Measurements from ENCODE around the gene NME8.
"Not testable (repeated sequence)": the region's sequence is repeated elsewhere in the genome, so short reads cannot be mapped to it uniquely, and the experiment has no call there.

The NME8 gene, protein sequence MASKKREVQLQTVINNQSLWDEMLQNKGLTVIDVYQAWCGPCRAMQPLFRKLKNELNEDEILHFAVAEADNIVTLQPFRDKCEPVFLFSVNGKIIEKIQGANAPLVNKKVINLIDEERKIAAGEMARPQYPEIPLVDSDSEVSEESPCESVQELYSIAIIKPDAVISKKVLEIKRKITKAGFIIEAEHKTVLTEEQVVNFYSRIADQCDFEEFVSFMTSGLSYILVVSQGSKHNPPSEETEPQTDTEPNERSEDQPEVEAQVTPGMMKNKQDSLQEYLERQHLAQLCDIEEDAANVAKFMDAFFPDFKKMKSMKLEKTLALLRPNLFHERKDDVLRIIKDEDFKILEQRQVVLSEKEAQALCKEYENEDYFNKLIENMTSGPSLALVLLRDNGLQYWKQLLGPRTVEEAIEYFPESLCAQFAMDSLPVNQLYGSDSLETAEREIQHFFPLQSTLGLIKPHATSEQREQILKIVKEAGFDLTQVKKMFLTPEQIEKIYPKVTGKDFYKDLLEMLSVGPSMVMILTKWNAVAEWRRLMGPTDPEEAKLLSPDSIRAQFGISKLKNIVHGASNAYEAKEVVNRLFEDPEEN

DNA sequence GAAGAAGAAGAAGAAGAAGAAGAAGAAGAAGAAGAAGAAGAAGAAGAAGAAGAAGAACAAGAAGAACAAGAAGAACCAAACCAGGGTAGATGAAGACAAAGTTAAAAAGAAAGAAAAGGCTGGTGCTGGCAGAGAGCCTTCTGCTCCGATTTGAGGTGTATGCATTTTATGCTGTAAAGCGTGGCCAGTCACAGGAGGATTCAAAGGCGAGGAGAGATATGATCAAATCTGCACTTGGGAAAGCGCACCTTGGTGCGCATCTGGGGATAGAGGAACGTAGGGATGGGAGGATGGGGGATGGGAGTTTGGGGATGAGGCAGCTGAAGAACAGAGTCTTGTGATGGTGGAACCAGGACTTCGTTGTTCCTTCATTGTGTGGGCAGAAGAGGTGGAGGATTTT lies at the start of gene NME8:
NME8 (plus strand) TSS at position 301 of the 400 bp plus-strand sequence. CDS start 1,670 bp downstream, outside the sequence.
- DNase-seq (ENCODE audit: low read depth, low spot score), result no peak

DNA sequence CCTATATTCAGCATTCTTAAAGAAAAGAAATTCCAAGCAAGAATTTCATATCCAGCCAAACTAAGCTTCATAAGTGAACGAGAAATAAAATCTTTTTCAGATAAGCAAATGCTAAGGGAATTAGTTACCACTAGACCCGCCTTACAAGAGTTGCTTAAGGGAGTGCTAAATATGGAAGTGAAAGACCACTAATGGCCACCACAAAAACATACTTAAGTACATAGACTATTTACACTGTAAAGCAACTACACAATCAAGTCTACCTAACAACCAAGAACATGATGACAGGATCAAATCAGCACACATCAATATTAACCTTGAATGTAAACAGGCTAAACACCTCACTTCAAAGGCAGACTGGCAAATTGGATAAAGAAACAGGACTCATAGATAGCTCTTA lies 42.2 kb upstream of the NME8 start:
- no peak for DNase-seq (ENCODE audit: low read depth, low spot score)

DNA sequence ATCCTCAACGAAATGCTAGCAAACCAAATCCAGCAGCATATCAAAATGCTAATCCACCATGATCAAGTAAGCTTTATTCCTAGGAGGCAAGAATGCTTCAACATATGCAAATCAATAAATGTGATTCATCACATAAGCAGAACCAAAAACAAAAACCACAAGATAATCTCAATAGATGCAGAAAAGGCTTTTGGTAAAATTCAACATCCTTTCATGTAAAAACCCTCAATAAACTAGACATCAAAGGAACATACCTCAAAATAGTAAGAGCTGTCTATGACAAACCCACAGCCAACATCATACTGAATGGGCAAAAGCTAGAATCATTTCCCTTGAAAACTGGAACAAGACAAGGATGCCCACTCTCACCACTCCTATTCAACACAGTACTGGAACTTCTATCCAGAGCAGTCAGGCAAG lies 36.2 kb upstream of the NME8 start:
- DNase-seq (ENCODE audit: low read depth, low spot score), result not testable (repeated sequence)

DNA sequence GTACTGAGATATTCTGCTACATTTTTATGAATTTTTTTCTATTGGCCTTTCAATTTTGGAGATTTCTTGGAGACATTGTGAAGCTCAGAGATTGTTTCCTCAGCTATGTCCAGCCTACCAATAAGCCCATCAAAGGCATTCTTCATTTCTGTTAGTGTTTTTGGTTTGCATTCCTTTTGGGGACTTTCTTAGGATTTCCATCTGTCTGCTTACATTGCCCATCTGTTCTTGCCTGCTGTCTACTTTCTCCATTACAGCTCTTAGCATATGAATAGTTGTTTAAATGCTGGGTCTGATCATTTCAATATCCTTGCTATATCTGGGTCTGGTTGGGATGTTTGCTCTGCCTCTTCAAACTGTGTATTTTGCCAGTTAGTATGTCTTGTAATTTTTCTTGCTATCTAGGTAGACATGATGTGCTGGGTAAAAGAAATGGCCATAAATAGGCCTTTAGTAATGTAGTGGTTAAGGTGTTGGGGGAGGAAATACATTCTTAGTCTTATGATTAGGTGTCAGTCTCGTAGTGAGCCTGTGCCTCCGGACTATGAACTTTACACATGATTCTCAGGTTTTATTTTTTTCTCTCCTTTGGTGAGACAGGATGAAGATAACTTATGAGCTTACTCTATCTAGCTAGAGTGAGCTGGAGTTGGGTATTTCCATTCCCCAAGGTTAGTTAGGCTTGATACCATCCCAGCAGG lies 32.6 kb upstream of the NME8 start:
- DNase-seq (ENCODE audit: low read depth, low spot score), result no peak

DNA sequence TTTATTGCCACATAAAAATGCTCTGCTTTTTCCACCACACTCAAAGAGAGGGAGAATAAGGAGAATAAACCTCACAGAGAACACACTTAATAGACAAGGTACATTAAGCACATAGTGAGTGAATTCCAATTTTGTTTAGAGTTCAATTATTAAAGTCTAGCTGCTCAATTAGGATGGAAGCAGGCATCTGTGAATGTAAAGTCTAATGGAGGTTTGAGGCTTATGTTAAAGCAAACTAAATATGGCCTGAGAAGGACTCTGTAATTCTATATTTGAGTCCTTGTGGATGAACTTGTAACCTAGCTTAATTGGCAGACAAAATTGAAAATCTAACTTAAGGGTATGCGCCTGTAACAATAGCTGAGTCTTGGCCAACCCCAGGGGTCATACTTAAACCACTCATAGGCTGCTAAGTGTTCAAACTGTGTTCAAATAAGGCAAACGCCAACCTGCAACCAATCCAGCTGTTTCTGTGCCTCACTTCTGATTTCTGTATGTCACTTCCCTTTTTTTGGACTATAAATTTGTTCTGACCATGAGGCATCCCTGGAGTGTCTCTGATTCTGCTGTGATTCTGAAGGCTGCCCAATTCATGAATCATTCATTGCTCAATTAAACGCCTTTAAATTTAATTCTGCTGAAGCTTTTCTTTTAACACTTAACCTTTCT lies 31.3 kb upstream of the NME8 start:
- DNase-seq (ENCODE audit: low read depth, low spot score), result no peak

DNA sequence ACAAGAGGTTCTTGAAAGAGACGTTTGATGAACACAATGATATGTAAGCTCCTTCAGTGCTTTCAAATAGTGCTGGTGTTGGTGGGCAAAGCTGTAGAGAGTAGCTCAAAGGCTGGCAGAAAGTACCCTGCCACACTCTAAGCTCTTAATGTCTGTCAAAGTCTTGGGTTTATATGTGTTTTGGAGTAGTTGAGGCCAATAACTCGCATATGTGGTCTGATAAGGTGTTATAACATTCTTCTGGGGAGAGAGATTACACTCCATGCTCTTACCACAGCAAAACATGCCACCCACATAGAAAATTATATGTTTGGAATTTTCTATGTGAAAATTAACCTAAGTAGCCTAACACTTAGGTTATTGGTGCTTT lies 30.8 kb upstream of the NME8 start:
- DNase-seq (ENCODE audit: low read depth, low spot score), result no peak

DNA sequence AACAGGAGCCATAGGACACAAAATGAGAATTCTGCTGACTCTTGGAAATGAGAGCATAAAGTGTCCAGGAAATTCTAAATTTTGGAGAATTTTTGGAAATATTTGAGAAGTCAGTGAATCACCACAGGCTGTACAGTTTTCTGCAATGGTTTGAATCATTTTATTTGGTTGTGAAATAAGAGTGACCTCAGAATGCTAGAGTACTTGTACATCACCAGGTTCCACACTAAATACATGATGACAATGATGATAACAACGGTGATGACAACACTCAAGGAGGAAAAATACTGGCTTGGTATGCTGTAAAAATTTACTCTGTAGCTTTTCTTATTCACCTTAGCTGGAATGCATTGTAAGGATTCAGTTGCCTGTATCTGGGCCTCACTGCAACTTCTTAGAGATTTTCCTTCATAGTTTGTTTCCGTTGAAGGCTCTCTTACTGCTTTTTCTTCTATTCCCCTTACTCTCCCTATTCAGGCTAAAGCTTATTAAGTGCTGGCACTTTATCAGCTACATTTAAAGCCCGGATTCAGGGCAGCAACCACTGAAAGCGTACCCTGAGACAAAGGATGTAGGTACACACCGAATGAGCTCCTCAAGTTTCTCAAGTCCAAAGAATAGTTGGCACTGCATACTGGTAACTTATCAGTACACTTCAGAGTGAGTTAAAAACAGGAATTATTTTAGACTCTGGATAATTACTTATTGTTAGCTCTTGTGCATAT lies 30.2 kb upstream of the NME8 start:
- DNase-seq (ENCODE audit: low read depth, low spot score), result no peak

DNA sequence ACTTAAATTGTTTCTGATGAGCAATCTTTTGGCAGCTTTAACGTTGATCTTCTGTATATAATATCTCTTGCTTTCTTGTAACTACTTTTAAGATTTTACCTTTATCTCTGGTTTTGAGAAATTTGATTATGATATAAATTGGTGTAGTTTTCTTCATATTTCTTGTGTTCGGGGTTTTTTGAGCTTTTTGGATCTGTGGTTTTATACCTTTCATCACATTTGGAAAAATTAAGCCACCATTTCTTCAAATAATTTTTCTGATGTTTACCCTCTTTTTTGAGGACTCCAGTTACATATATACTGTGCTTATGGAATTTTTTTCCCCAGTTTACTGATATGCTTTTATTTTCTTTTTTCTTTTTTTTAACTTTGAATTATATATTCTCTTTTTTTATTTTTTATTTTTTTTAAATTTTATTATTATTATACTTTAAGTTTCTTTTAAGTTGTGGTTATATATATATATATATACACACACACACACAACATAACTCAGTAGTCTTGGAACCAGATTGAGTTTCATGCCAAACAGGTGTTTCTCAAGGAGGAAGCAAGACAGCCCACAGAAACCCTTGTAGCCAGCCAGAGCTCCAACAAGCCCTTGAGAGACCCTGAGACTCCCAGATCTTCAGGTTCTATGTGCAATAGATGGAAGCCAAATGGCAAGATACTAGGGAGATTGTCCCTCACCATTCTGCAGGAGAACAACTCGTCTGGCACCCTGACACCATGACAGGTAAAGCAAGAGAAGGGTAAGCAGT lies 27.5 kb upstream of the NME8 start:
- DNase-seq (ENCODE audit: low read depth, low spot score), result no peak

DNA sequence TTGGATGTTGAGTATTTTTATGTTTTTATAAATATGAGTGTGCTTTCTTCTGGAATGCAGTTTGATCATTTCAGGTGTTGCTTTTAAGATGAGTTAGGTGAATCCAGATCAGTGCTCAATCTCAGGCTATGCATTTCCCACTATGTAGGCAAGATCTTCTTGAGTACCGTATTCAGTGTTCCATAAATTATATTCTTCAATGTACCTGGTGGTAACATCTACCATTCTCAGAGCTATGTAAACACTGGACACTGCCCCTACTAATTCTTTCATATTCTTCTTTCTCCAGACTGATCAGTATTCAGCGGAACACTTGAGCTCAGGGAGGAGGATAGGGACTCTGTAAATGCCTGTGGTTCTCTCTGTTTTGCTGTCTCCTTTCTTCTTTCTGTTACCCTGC lies 25.5 kb upstream of the NME8 start:
- no peak for DNase-seq (ENCODE audit: low read depth, low spot score)

DNA sequence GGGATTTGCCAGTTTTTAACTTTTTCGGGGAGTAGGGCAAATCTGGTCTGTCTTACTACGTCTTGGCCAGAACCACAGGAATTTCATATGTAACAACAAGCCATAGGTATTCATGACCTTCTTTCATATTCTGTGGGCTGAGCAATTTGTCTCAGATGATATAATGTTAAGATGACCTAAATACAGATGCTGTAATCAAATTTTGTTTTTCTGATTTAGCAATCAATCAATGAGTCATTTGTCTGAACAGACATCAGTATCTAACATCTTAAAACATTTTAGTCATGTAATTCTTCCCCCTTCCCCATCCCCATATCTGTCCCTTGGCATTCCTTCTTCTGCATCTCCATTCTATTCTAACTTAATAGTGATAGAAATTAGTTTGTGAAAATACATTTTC lies 24.8 kb upstream of the NME8 start:
- DNase-seq (ENCODE audit: low read depth, low spot score), result no peak

DNA sequence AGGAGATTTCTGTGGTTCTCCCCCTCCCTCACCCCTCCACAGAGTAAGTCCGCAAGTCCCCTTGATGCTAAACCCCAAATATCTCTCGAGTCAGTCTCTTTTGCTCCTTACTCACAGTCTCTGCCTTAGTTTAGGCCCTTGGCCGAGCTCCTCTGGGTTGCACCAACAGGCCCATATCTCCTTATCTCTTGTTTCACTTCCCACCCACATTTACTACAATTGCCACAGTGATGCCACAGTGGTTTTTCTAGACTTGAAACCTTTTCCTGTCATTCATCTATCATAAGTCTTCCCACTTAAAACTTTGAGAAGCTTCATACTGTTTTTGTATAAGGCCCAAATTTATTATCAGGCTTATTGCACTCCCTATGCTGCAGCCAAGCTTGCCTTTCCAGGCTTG lies 23.4 kb upstream of the NME8 start:
- DNase-seq (ENCODE audit: low read depth, low spot score), result no peak

DNA sequence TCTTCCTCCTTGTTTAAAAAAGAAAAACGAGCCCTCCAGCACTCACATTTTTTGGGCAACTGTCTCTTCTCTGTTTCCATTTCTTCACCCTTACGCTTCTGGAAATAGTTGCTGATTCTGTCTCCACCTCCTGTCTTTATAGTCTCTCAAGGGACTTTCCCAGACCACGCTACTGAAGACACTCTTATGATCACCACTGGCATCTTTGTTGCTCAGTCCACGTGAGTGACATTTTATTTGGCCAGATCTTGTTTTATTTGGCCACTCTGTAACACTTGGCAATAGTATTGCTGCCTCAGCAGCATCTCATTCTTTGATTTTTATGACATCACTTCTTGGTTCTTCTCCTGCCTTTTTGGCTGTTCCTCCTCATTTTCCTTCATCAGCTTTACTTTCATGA lies 21.6 kb upstream of the NME8 start:
- no peak for DNase-seq (ENCODE audit: low read depth, low spot score)

DNA sequence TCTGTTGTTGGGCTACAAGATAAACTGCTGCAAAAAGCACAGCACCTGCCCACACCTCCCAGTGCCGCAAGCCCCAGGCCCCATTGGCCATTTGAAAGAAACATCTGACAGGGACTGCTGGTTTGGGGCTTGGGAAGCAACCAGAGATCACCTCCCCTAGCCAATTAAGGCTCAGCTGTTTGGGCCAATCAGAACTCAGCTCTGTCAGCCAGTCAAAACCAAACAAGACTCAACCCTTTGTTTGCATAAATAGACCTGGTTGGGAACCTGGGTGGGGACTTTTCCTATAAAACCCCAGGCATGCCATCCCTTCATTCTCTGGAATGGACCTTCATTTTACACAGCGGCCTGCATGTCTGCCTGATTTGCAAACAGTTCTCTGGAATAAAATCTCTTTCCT lies 17.2 kb upstream of the NME8 start:
- DNase-seq (ENCODE audit: low read depth, low spot score), result no peak

DNA sequence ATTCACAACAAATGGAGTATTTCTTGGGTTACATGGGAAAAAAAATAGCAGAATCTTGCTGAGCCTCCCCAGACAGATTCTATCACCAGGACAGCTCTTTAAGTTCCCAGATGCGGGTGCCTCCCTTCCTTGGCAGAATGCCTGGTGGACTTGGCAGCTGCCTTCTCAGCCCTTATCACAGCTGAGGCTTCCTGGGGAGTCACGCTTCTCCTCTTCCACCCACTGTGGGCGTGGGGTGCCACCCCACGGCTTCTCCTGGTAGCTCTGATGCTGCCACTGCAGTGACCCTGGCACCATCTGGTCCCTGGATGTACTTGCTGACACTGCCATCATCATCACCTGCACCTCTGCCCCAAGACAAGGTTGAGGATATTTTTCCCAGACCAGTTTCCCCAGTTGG lies 16.2 kb upstream of the NME8 start:
- DNase-seq (ENCODE audit: low read depth, low spot score), result no peak

DNA sequence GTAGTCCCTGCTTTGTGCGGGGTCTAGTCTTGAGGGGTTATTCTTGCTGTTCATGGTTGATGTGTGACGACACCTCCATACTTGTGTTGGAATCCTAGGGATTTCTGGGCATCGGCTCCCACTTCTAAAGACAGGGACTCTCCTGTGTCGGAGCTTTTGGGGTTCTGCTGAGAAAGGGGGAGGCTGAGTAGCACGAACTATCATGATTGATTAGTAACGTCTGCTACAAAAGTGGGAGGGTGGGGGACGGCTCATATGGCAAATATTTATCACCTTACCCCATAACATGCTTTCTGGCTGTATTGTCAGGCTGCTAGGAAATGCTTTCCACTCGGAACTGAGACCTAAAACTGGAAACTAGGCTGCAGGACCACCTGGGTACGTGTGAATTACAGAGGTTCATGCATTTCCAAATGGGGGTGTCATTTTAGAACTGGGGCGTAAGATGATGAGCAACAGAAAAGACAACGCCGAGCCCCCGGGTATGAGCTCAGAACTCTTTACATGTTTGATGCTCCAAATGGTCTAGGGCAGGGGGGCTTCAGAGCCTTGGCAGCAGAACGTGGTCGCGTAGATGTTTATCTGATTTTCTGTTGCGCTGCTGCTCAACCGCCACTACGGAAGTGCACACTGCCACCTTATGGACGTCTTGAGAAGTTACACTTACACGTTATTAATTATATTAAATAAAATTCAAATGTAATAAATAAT lies 15.1 kb upstream of the NME8 start:
- DNase-seq (ENCODE audit: low read depth, low spot score), result no peak

DNA sequence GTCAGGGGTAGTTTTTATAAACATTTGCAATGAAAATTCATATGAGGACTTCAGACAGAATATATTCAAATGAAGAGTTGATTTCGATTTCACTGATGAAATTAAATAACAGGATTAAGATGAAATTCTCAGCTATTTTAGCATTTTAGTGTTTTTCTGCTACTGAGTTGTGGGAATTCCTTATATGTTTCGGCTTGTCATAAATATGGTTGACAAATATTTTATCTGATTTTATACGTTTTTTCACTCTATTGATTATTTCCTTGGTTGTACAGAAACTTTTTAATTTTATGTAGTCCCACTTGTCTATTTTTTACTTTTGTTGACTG lies 14.6 kb upstream of the NME8 start:
- no peak for DNase-seq (ENCODE audit: low read depth, low spot score)

DNA sequence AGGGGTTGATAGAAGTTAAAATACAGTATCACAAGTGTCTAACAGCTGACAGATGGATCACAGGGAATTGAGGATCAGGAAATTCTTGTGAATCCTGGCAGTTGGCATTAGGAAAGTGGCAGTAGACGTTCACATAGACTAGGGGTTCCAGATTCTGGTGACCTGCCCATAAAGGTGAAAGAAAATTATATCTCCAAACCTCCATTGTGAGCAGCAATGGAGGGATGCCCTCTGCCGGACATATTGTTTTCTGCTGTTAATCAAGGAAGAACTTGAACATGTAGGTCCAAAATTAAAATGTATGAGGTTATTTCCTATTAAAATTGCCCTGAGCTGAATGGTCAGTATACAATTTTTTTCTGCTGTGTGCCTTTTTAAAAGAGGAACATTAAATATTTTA lies 5.1 kb downstream of the NME8 start:
- DNase-seq (ENCODE audit: low read depth, low spot score), result no peak

DNA sequence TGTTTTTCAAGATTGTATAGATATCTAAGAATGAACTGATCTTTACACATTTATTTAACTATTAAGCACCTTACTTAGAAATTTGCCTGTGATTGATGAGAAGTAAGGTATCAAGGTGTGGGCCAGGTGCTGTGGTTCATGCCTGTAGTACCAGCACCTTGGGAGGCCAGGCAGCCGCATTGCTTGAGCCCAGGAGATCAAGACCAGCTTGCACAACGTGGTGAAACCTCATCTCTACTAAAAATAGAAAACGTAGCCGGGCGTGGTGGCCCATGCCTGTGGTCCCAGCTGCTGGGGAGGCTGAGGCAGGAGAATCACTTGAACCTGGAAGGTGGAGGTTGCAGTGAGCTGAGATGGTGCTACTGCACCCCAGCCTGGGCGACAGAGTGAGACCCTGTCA lies 33.7 kb downstream of the NME8 start:
- DNase-seq (ENCODE audit: low read depth, low spot score), result no peak

DNA sequence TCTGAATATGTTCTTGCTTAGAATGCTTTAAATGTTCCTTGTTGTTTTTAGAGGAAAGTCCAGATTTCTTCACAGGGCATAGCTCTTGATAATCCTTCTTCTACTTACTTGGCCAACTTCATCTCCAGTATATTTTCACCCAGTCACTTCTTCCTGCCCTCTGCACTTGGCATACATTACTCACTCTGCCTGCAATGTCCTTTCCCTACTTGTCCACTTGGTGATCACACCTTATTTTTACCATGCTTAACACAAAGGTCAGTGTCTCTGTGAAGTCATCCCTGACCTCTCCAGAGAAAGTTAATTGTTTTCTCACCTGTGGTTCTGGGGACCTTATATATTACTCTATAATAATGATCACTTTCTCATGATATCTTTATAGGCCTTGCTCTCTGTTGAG lies 45.0 kb downstream of the NME8 start:
- no peak for DNase-seq (ENCODE audit: low read depth, low spot score)

DNA sequence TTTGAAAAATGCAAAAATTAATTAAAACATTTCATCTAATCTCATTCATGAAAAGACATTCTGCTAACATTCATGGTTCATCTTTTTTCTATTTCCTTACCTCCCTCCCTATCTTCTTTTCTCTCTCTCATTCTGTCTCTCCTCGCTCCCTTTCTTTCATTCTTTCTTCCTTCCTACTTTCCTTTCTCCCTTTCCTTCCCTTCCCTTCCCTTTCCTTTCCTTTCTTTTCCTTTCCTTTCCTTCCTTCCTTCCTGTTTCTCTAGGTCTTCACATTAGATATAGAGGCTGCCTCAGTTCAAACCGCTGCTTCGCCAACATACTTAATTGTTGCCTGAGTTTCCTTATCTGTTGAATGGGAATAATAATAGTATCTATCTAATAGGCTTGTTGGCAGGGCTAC lies 46.3 kb downstream of the NME8 start:
- DNase-seq (ENCODE audit: low read depth, low spot score), result no peak

All from activated naive CD8-positive, alpha-beta T cell treated with anti-CD3 and anti-CD28 coated beads, Interleukin-2, amount 50 U/mL, for 16 hours (primary cell).